ENCODE data around the gene FCRLA.

DNA sequence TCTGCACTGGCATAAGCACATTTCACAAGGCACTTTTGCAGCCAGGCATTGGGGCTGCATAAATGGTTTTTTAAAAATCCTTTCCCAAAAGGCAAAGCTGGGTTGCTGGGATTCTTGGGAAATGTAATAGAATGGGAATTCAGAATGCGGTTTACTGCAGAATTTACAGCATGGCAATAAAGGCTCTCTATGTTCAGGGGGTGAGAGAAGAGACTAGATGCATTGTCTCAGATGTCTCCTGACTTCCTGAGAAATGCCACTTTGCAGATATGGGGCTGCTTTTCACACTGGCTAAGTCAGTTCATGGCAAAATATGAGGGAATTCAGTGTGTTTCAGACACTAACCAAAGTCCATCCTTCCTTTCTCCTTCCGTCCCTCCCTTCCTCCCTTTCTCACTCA, 30.6 kb upstream of the FCRLA start:
- TF ChIP-seq CTCF (IDR thresholded peaks at IDR 0.05 in 4 of 5, conservative IDR thresholded peaks at IDR 0.05 in 1 of 5) (no peak), POLR2A (IDR thresholded peaks at IDR 0.05) (no peak)
